ENCODE results near the gene CLSTN2. TPM values are rescaled to one million over a fixed set of nuclear protein-coding genes. Genes with fewer than 3 reads are reported as not detected.

CLSTN2 gene
- total RNA-seq, 1 donor from 2014 or later: 65.0 TPM

- H3K27me3 Mint-ChIP-seq (ENCODE audit: low read depth): no peaks in the 10 kb centered on the region
- no peak overlapping the region for H3K27ac Mint-ChIP-seq (ENCODE audit: unreplicated experiment)
- H3K4me3 Mint-ChIP-seq (ENCODE audit: unreplicated experiment): no peak overlapping the region
- TF ChIP-seq CTCF (IDR thresholded peaks at IDR 0.05): peak; percentile 45
- peaks cover 7% of the 10 kb centered on the region for H3K4me1 Mint-ChIP-seq (ENCODE audit: low read depth)
- no peak for DNase-seq (ENCODE audit: low spot score)
- H3K9me3 Mint-ChIP-seq (ENCODE audit: low read depth): no peaks in the 10 kb centered on the region
- H3K36me3 Mint-ChIP-seq (ENCODE audit: low read depth): no peaks in the 10 kb centered on the region
These were observed 116.3 kb downstream of the CLSTN2 start for GRCh38 chr3:140051019-140051957.

- Mint-ChIP-seq H3K9me3 (ENCODE audit: low read depth) (no peaks in the 10 kb centered on the region), H3K4me1 (ENCODE audit: low read depth) (peaks cover 7% of the 10 kb centered on the region), H3K4me3 (ENCODE audit: unreplicated experiment) (no peak overlapping the region), H3K27ac (ENCODE audit: unreplicated experiment) (no peak overlapping the region), H3K36me3 (ENCODE audit: low read depth) (no peaks in the 10 kb centered on the region), H3K27me3 (ENCODE audit: low read depth) (no peaks in the 10 kb centered on the region)
- no peak for TF ChIP-seq CTCF (IDR thresholded peaks at IDR 0.05)
- DNase-seq (ENCODE audit: low spot score): no peak
These were observed 118.1 kb downstream of the CLSTN2 start for GRCh38 chr3:140052771-140053702.

GRCh38 chr3:140053794-140054193 is 118.8 kb downstream of the CLSTN2 start:
- no peak overlapping the region for H3K27ac Mint-ChIP-seq (ENCODE audit: unreplicated experiment)
- H3K4me1 Mint-ChIP-seq (ENCODE audit: low read depth): peaks cover 7% of the 10 kb centered on the region
- no peaks in the 10 kb centered on the region for H3K27me3 Mint-ChIP-seq (ENCODE audit: low read depth)
- no peak overlapping the region for H3K4me3 Mint-ChIP-seq (ENCODE audit: unreplicated experiment)
- TF ChIP-seq CTCF (IDR thresholded peaks at IDR 0.05): no peak
- DNase-seq (ENCODE audit: low spot score): no peak
- H3K36me3 Mint-ChIP-seq (ENCODE audit: low read depth): no peaks in the 10 kb centered on the region
- no peaks in the 10 kb centered on the region for H3K9me3 Mint-ChIP-seq (ENCODE audit: low read depth)

GRCh38 chr3:140055092-140055791 is 120.3 kb downstream of the CLSTN2 start:
- no peak overlapping the region for H3K27ac Mint-ChIP-seq (ENCODE audit: unreplicated experiment)
- no peak overlapping the region for H3K4me3 Mint-ChIP-seq (ENCODE audit: unreplicated experiment)
- TF ChIP-seq CTCF (IDR thresholded peaks at IDR 0.05): no peak
- peaks cover 7% of the 10 kb centered on the region for H3K4me1 Mint-ChIP-seq (ENCODE audit: low read depth)
- no peak for DNase-seq (ENCODE audit: low spot score)
- no peaks in the 10 kb centered on the region for H3K9me3 Mint-ChIP-seq (ENCODE audit: low read depth)
- no peaks in the 10 kb centered on the region for H3K27me3 Mint-ChIP-seq (ENCODE audit: low read depth)
- no peaks in the 10 kb centered on the region for H3K36me3 Mint-ChIP-seq (ENCODE audit: low read depth)
